GM18861 (cell line): ENCODE data around the gene IL32.
"Not testable (repeated sequence)": the region's sequence is repeated elsewhere in the genome, so short reads cannot be mapped to it uniquely, and the experiment has no call there.

Experiments
- ATAC-seq: cut with Tn5 transposase; IDR thresholded peaks from one replicate; pipeline ENCODE4 v1.9.1; 2021; ENCODE audit not compliant: unreplicated experiment

Gene IL32

GRCh38 chr16:3051009-3051408, 14.4 kb upstream of the IL32 start:
- ATAC-seq: no peak

- no peak for ATAC-seq
Measured at GRCh38 chr16:3051494-3051893, 13.9 kb upstream of the IL32 start.

GRCh38 chr16:3052571-3053329, 12.7 kb upstream of the IL32 start:
- ATAC-seq: not testable (repeated sequence)

- not testable (repeated sequence) for ATAC-seq
Measured at GRCh38 chr16:3053330-3053710, 12.1 kb upstream of the IL32 start.

GRCh38 chr16:3054965-3055733, 10.3 kb upstream of the IL32 start:
- no peak for ATAC-seq

- not testable (repeated sequence) for ATAC-seq
Measured at GRCh38 chr16:3055734-3056115, 9.7 kb upstream of the IL32 start.

GRCh38 chr16:3056336-3057180, 8.9 kb upstream of the IL32 start:
- no peak for ATAC-seq

- ATAC-seq: no peak
Measured at GRCh38 chr16:3057181-3058138, 8.0 kb upstream of the IL32 start.

GRCh38 chr16:3058139-3059030, 7.1 kb upstream of the IL32 start:
- ATAC-seq: peak; percentile 38

GRCh38 chr16:3059041-3059722, 6.3 kb upstream of the IL32 start:
- peak; percentile 71 for ATAC-seq

- ATAC-seq: no peak
Measured at GRCh38 chr16:3059723-3060242, 5.7 kb upstream of the IL32 start.

GRCh38 chr16:3060339-3061127, 4.9 kb upstream of the IL32 start:
- no peak for ATAC-seq

- ATAC-seq: no peak
Measured at GRCh38 chr16:3062553-3062952, 2.9 kb upstream of the IL32 start.

GRCh38 chr16:3063625-3064386, 1.6 kb upstream of the IL32 start:
- no peak for ATAC-seq

GRCh38 chr16:3065742-3066439, 451 bp downstream of the IL32 start:
- no peak for ATAC-seq

GRCh38 chr16:3066440-3066748, 954 bp downstream of the IL32 start:
- ATAC-seq: no peak

GRCh38 chr16:3068487-3068886, 3.0 kb downstream of the IL32 start:
- ATAC-seq: no peak
